ENCODE data around the gene RALGAPA2. TPM values are rescaled to one million over a fixed set of nuclear protein-coding genes. Genes with fewer than 3 reads are reported as not detected.

Gene RALGAPA2
- polyA plus RNA-seq, 1 donor from 2014 or later, result 5.4 TPM

- no peak overlapping the region for H3K4me3 Mint-ChIP-seq
- H3K27me3 Mint-ChIP-seq, result no peaks in the 10 kb centered on the region
- peaks cover 9 to 11% (median 10%) of the 10 kb centered on the region in 3 donors for H3K4me1 Mint-ChIP-seq
- peaks cover 0 to 3% (median 0%) of the 10 kb centered on the region in 3 donors for H3K9me3 Mint-ChIP-seq
- no peaks in the 10 kb centered on the region for H3K36me3 Mint-ChIP-seq
- peak overlapping the region in 1 of 3 donors; percentile 23 for H3K27ac Mint-ChIP-seq
Measured at GRCh38 chr20:20734475-20734948, 22.1 kb upstream of the RALGAPA2 start.

- Mint-ChIP-seq H3K27ac (peak overlapping the region in 1 of 3 donors; percentile 55), H3K4me3 (no peak overlapping the region), H3K4me1 (peaks cover 9 to 11% (median 10%) of the 10 kb centered on the region in 3 donors), H3K27me3 (no peaks in the 10 kb centered on the region), H3K9me3 (peaks cover 0 to 3% (median 0%) of the 10 kb centered on the region in 3 donors), H3K36me3 (no peaks in the 10 kb centered on the region)
Measured at GRCh38 chr20:20733943-20734342, 21.5 kb upstream of the RALGAPA2 start.

GRCh38 chr20:20732641-20733040, 20.2 kb upstream of the RALGAPA2 start:
- Mint-ChIP-seq H3K27me3 (no peaks in the 10 kb centered on the region), H3K9me3 (peaks cover 0 to 3% (median 0%) of the 10 kb centered on the region in 3 donors), H3K4me3 (no peak overlapping the region), H3K27ac (no peak overlapping the region), H3K4me1 (peaks cover 9 to 11% (median 10%) of the 10 kb centered on the region in 3 donors), H3K36me3 (no peaks in the 10 kb centered on the region)

GRCh38 chr20:20731945-20732296, 19.5 kb upstream of the RALGAPA2 start:
- H3K27ac Mint-ChIP-seq, result no peak overlapping the region
- peaks cover 0 to 3% (median 0%) of the 10 kb centered on the region in 3 donors for H3K9me3 Mint-ChIP-seq
- H3K4me1 Mint-ChIP-seq, result peaks cover 9 to 10% (median 9%) of the 10 kb centered on the region in 3 donors
- no peaks in the 10 kb centered on the region for H3K27me3 Mint-ChIP-seq
- no peaks in the 10 kb centered on the region for H3K36me3 Mint-ChIP-seq
- H3K4me3 Mint-ChIP-seq, result no peak overlapping the region

- no peak overlapping the region for H3K27ac Mint-ChIP-seq
- H3K27me3 Mint-ChIP-seq, result no peaks in the 10 kb centered on the region
- H3K4me3 Mint-ChIP-seq, result no peak overlapping the region
- H3K36me3 Mint-ChIP-seq, result no peaks in the 10 kb centered on the region
- H3K9me3 Mint-ChIP-seq, result peaks cover 0 to 3% (median 0%) of the 10 kb centered on the region in 3 donors
- peaks cover 6 to 9% (median 9%) of the 10 kb centered on the region in 3 donors for H3K4me1 Mint-ChIP-seq
Measured at GRCh38 chr20:20731000-20731944, 18.8 kb upstream of the RALGAPA2 start.

GRCh38 chr20:20729563-20729962, 17.1 kb upstream of the RALGAPA2 start:
- H3K36me3 Mint-ChIP-seq, result no peaks in the 10 kb centered on the region
- H3K4me3 Mint-ChIP-seq, result no peak overlapping the region
- H3K27me3 Mint-ChIP-seq, result peaks cover 2% of the 10 kb centered on the region
- H3K27ac Mint-ChIP-seq, result no peak overlapping the region
- H3K4me1 Mint-ChIP-seq, result peaks cover 4 to 6% (median 6%) of the 10 kb centered on the region in 3 donors
- peaks cover 0 to 3% (median 0%) of the 10 kb centered on the region in 3 donors for H3K9me3 Mint-ChIP-seq

GRCh38 chr20:20721489-20721888, 9.0 kb upstream of the RALGAPA2 start:
- no peaks in the 10 kb centered on the region for H3K36me3 Mint-ChIP-seq
- H3K9me3 Mint-ChIP-seq, result no peaks in the 10 kb centered on the region
- no peak overlapping the region for H3K27ac Mint-ChIP-seq
- H3K4me1 Mint-ChIP-seq, result no peaks in the 10 kb centered on the region
- no peak overlapping the region for H3K4me3 Mint-ChIP-seq
- peaks cover 2% of the 10 kb centered on the region for H3K27me3 Mint-ChIP-seq

GRCh38 chr20:20720158-20720557, 7.7 kb upstream of the RALGAPA2 start:
- Mint-ChIP-seq H3K27ac (no peak overlapping the region), H3K9me3 (no peaks in the 10 kb centered on the region), H3K27me3 (no peaks in the 10 kb centered on the region), H3K4me1 (no peaks in the 10 kb centered on the region), H3K36me3 (no peaks in the 10 kb centered on the region), H3K4me3 (no peak overlapping the region)

GRCh38 chr20:20719411-20719810, 7.0 kb upstream of the RALGAPA2 start:
- Mint-ChIP-seq H3K27ac (no peak overlapping the region), H3K36me3 (no peaks in the 10 kb centered on the region), H3K4me1 (no peaks in the 10 kb centered on the region), H3K9me3 (no peaks in the 10 kb centered on the region), H3K27me3 (peaks cover 2% of the 10 kb centered on the region), H3K4me3 (no peak overlapping the region)

- H3K27ac Mint-ChIP-seq, result peak overlapping the region in 2 of 3 donors; percentile 69 to 97
- H3K9me3 Mint-ChIP-seq, result no peaks in the 10 kb centered on the region
- peak overlapping the region; percentile 90 to 97 (median 94) for H3K4me3 Mint-ChIP-seq
- H3K27me3 Mint-ChIP-seq, result peaks cover 2% of the 10 kb centered on the region
- H3K36me3 Mint-ChIP-seq, result peaks cover 4% of the 10 kb centered on the region
- H3K4me1 Mint-ChIP-seq, result peaks cover 15 to 28% (median 21%) of the 10 kb centered on the region in 3 donors
Measured at GRCh38 chr20:20713244-20713765, 861 bp upstream of the RALGAPA2 start.

GRCh38 chr20:20712004-20712473, 405 bp downstream of the RALGAPA2 start:
- Mint-ChIP-seq H3K27ac (peak overlapping the region; percentile 54 to 88 (median 80)), H3K4me3 (peak overlapping the region; percentile 91 to 99 (median 97)), H3K4me1 (peaks cover 15 to 28% (median 21%) of the 10 kb centered on the region in 3 donors), H3K27me3 (peaks cover 2% of the 10 kb centered on the region), H3K9me3 (no peaks in the 10 kb centered on the region), H3K36me3 (peaks cover 6% of the 10 kb centered on the region)

- Mint-ChIP-seq H3K27ac (peak overlapping the region; percentile 54 to 88 (median 80)), H3K9me3 (no peaks in the 10 kb centered on the region), H3K27me3 (peaks cover 2% of the 10 kb centered on the region), H3K4me1 (peaks cover 15 to 29% (median 21%) of the 10 kb centered on the region in 3 donors), H3K4me3 (peak overlapping the region; percentile 89 to 99 (median 94)), H3K36me3 (peaks cover 9% of the 10 kb centered on the region)
Measured at GRCh38 chr20:20711413-20711812, 1.0 kb downstream of the RALGAPA2 start.

- peak overlapping the region; percentile 89 to 99 (median 94) for H3K4me3 Mint-ChIP-seq
- peaks cover 9% of the 10 kb centered on the region for H3K36me3 Mint-ChIP-seq
- H3K4me1 Mint-ChIP-seq, result peaks cover 15 to 34% (median 21%) of the 10 kb centered on the region in 3 donors
- H3K27me3 Mint-ChIP-seq, result peaks cover 2% of the 10 kb centered on the region
- H3K27ac Mint-ChIP-seq, result peak overlapping the region in 2 of 3 donors; percentile 54 to 88
- H3K9me3 Mint-ChIP-seq, result no peaks in the 10 kb centered on the region
Measured at GRCh38 chr20:20710443-20711315, 1.8 kb downstream of the RALGAPA2 start.

GRCh38 chr20:20709887-20710286, 2.6 kb downstream of the RALGAPA2 start:
- Mint-ChIP-seq H3K4me3 (peak overlapping the region in 2 of 4 donors; percentile 97 to 99), H3K27me3 (peaks cover 2% of the 10 kb centered on the region), H3K27ac (no peak overlapping the region), H3K9me3 (no peaks in the 10 kb centered on the region), H3K4me1 (peaks cover 15 to 34% (median 21%) of the 10 kb centered on the region in 3 donors), H3K36me3 (peaks cover 9% of the 10 kb centered on the region)

Measured in IgD-negative memory B cell (primary cell).